ENCODE results near the gene AKAP8.
"Not testable (repeated sequence)": the region's sequence is repeated elsewhere in the genome, so short reads cannot be mapped to it uniquely, and the experiment has no call there.

The AKAP8 gene

GRCh38 chr19:15379083-15379998 is at the start of gene AKAP8:
Gene AKAP8, minus strand, starts transcription at chr19:15379787. Its CDS starts 56 bp downstream, at chr19:15379731.
- peak; percentile 96 for DNase-seq

GRCh38 chr19:15427991-15428471 is 48.4 kb upstream of the AKAP8 start:
- DNase-seq, result no peak

GRCh38 chr19:15427350-15427700 is 47.7 kb upstream of the AKAP8 start:
- DNase-seq, result no peak

- no peak for DNase-seq
Measured at GRCh38 chr19:15426485-15427349, 47.1 kb upstream of the AKAP8 start.

GRCh38 chr19:15425321-15425950 is 45.8 kb upstream of the AKAP8 start:
- no peak for DNase-seq

- no peak for DNase-seq
Measured at GRCh38 chr19:15424692-15425272, 45.2 kb upstream of the AKAP8 start.

- DNase-seq, result no peak
Measured at GRCh38 chr19:15424121-15424520, 44.5 kb upstream of the AKAP8 start.

GRCh38 chr19:15423130-15423529 is 43.5 kb upstream of the AKAP8 start:
- DNase-seq, result no peak

GRCh38 chr19:15422296-15423075 is 42.9 kb upstream of the AKAP8 start:
- no peak for DNase-seq

GRCh38 chr19:15421721-15422260 is 42.2 kb upstream of the AKAP8 start:
- no peak for DNase-seq

GRCh38 chr19:15421136-15421695 is 41.6 kb upstream of the AKAP8 start:
- DNase-seq, result no peak

- no peak for DNase-seq
Measured at GRCh38 chr19:15419413-15420025, 39.9 kb upstream of the AKAP8 start.

- DNase-seq, result peak; percentile 98
Measured at GRCh38 chr19:15418579-15419412, 39.2 kb upstream of the AKAP8 start, which contains the start of gene AKAP8L. Gene AKAP8L, minus strand, starts transcription at chr19:15418988. Its CDS starts 65 bp downstream, at chr19:15418923.

GRCh38 chr19:15418231-15418578 is 38.6 kb upstream of the AKAP8 start:
- no peak for DNase-seq

- DNase-seq, result no peak
Measured at GRCh38 chr19:15417699-15418098, 38.1 kb upstream of the AKAP8 start.

- DNase-seq, result no peak
Measured at GRCh38 chr19:15412832-15413231, 33.2 kb upstream of the AKAP8 start.

GRCh38 chr19:15411351-15411750 is 31.8 kb upstream of the AKAP8 start:
- not testable (repeated sequence) for DNase-seq

- no peak for DNase-seq
Measured at GRCh38 chr19:15404780-15405211, 25.2 kb upstream of the AKAP8 start.

GRCh38 chr19:15404097-15404779 is 24.7 kb upstream of the AKAP8 start:
- DNase-seq, result no peak
